PC-9 (cell line): Measurements from ENCODE around the gene GOLIM4.

Experiments
- CTCF ChIP-seq: fragments of 200-600 bp; sonication (generic); conservative IDR thresholded peaks from 2 replicates; pipeline ENCODE4 v1.6.1; 2017; ENCODE audit warnings: mixed run types, antibody characterized with exemption, mild to moderate bottlenecking, moderate library complexity
- EZH2 ChIP-seq: fragments of 200-600 bp; sonication (generic); IDR thresholded peaks from 2 replicates; pipeline ENCODE4 v1.8.0; 2017; ENCODE audit warnings: antibody characterized with exemption, low read depth

GRCh38 chr3:168138421-168138820 is 42.7 kb upstream of the GOLIM4 start:
- no peak for TF ChIP-seq CTCF
- TF ChIP-seq EZH2: no peak
